Lower lobe of right lung (tissue), 2 donors: ENCODE measurements around the gene UBE2J2. TPM values are rescaled to one million over a fixed set of nuclear protein-coding genes. Genes with fewer than 3 reads are reported as not detected.

Experiments
- ATAC-seq, 2 donors: fragments of 200-7000 bp; cut with Tn5 transposase; one replicate each; pipeline ENCODE4 v1.9.1; 2020 to 2022; ENCODE audit warnings: mild to moderate bottlenecking in 2 of 2, moderate library complexity in 2 of 2
- DNase-seq: peaks from one replicate; pipeline ENCODE4 v3.0.0-alpha.2; 2020
- H3K27ac ChIP-seq: fragments of 200-600 bp; one replicate; pipeline ENCODE4 v1.8.0; 2022
- H3K27me3 ChIP-seq: fragments of 200-600 bp; one replicate; pipeline ENCODE4 v1.8.0; 2022; ENCODE audit warnings: low read depth
- H3K36me3 ChIP-seq: fragments of 200-600 bp; one replicate; pipeline ENCODE4 v1.8.0; 2022; ENCODE audit warnings: mild to moderate bottlenecking
- H3K4me1 ChIP-seq: fragments of 200-600 bp; one replicate; pipeline ENCODE4 v1.8.0; 2022
- H3K4me3 ChIP-seq: fragments of 200-600 bp; one replicate; pipeline ENCODE4 v1.8.0; 2022; ENCODE audit warnings: mild to moderate bottlenecking
- H3K9me3 ChIP-seq: fragments of 200-600 bp; one replicate; pipeline ENCODE4 v1.8.0; 2022
- CTCF ChIP-seq: fragments of 200-600 bp; IDR thresholded peaks from one replicate; pipeline ENCODE4 v1.8.0; 2022; ENCODE audit warnings: antibody characterized with exemption, mild to moderate bottlenecking
- intact Hi-C: fragments of 100-400 bp; cut with DNase I; formaldehyde crosslinking; loops from one replicate; pipeline ENCODE4 v1.11.0; 2022
- total RNA-seq: library from RNA; stranded (reverse); fragmentation: NEBNext Ultra II Directional; extraction: Animal tissue kit (Norgen Biotek cat#: 25700); gene quantifications from one replicate; pipeline ENCODE4 v1.2.1, GENCODE V29; 2021
- donor health status: DM: no; HTN: yes; CAD: no; lungs with severe emphysema.

UBE2J2 gene
- total RNA-seq, 1 donor from 2014 or later, result 49.9 TPM

DNA sequence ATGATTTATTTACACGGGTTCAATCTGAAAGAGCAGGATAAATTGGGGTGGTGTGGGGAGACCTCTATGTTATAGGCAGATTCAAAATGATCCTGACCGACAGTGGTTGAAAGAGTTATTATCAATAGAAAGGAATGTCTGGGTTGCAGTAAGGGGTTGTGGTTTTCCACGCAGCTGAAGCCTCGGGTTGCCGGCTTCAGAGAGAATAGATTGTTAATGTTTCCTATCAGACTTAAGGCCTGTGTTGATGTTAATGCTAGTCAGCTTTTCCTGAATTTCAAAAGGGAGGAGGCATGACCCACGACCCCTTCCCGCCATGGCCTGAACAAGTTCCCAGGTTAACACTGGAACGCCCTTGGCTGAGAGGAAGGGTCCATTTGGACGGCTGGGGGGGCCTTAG, 2.2 kb upstream of the UBE2J2 start:
- DNase-seq (no peak), ATAC-seq (no peak)
- Histone ChIP-seq H3K36me3 (peaks cover 5% of the 10 kb centered on the region), H3K27me3 (no peaks in the 10 kb centered on the region), H3K4me1 (peaks cover 29% of the 10 kb centered on the region), H3K4me3 (no peak overlapping the region), H3K27ac (no peak overlapping the region), H3K9me3 (no peaks in the 10 kb centered on the region)
- intact Hi-C loops, result no loop called here
- no peak for TF ChIP-seq CTCF

DNA sequence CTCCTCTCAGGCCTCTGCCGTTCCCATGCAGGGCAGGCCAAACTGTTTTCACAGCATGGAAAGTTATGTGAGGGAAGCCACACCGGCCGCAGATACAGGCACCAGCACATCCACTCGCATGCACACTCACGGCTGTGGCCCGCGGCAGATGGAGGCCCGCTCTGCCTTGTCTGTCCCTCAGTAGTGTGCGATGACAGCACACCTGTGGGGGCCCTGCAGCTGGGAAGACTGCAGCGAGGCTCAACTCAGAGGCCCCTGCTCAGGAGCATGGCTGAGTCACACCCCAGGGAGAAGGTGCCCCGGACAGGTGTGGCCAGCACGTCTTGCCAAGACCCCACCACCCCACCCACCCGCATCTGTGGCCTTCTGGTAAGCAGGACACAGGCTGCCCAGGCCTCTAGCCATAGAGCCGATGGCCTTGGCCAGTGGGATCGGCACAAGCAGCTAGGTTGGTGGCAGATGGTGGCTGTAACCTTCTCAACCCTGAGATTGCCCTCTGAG, 1.3 kb upstream of the UBE2J2 start:
- Histone ChIP-seq H3K36me3 (peaks cover 5% of the 10 kb centered on the region), H3K9me3 (no peaks in the 10 kb centered on the region), H3K27me3 (no peaks in the 10 kb centered on the region), H3K4me3 (peak overlapping the region; percentile 93), H3K27ac (no peak overlapping the region), H3K4me1 (peaks cover 38% of the 10 kb centered on the region)
- DNase-seq, result no peak
- no peak for ATAC-seq
- intact Hi-C loops, result no loop called here
- TF ChIP-seq CTCF, result no peak

DNA sequence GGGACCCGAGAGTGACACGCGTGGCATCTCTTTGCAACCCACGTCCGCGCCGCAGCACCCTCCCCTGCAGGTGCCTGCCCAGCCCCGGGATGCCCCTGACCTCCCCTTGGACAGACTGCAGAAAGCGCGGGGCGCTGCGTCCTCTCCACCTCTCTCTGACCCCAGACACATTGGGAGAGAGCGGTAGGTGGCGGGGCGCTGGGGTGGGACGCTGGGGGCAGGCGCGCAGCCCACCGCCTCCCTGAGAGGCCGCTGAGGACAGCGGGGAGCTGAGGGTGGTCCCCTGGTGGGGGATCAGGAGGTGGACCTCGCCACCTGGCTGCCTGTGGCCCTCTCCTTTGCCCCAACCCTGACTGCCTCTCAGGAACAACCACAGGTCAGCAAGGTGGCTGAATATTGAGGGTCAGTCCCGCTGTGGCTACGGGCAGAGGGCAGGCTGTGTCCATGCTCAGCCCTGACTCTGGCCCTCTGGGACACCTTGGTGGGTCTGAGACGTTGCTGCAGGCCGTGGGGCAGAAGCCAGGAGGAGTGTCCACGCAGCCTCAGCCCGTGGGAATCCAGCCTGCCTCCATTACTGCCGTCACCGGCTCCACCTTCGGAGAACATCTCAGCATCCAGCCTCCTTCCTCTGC, 761 bp upstream of the UBE2J2 start:
- no peaks in the 10 kb centered on the region for H3K27me3 ChIP-seq
- no peaks in the 10 kb centered on the region for H3K9me3 ChIP-seq
- H3K27ac ChIP-seq, result peak overlapping the region; percentile 87
- H3K4me1 ChIP-seq, result peaks cover 40% of the 10 kb centered on the region
- TF ChIP-seq CTCF, result no peak
- H3K4me3 ChIP-seq, result peak overlapping the region; percentile 93
- no peak for ATAC-seq
- DNase-seq, result no peak
- intact Hi-C loops, result no loop called here
- H3K36me3 ChIP-seq, result peaks cover 5% of the 10 kb centered on the region

GRCh38 chr1:1273209-1273511, 494 bp downstream of the UBE2J2 start:
- no peak for DNase-seq
- Histone ChIP-seq H3K27ac (peak overlapping the region; percentile 87), H3K9me3 (no peaks in the 10 kb centered on the region), H3K4me1 (peaks cover 40% of the 10 kb centered on the region), H3K4me3 (peak overlapping the region; percentile 93), H3K27me3 (no peaks in the 10 kb centered on the region), H3K36me3 (peaks cover 12% of the 10 kb centered on the region)
- peak in 1 of 2 donors; percentile 1 for ATAC-seq
- no peak for TF ChIP-seq CTCF
- intact Hi-C loops, result no loop called here

- Histone ChIP-seq H3K27ac (peak overlapping the region; percentile 87), H3K9me3 (no peaks in the 10 kb centered on the region), H3K27me3 (no peaks in the 10 kb centered on the region), H3K36me3 (peaks cover 18% of the 10 kb centered on the region), H3K4me1 (peaks cover 40% of the 10 kb centered on the region), H3K4me3 (peak overlapping the region; percentile 93)
- no peak for TF ChIP-seq CTCF
- DNase-seq (peak; percentile 65), ATAC-seq (peak; percentile 38)
- intact Hi-C loops, result no loop called here
Measured at GRCh38 chr1:1272341-1273208, 1.1 kb downstream of the UBE2J2 start.
